HCT116 (cell line): Measurements from ENCODE around the gene FRK. TPM values are rescaled to one million over a fixed set of nuclear protein-coding genes. Genes with fewer than 3 reads are reported as not detected.

Experiments used
- ATAC-seq: fragments of 200-7000 bp; cut with Tn5 transposase; 2 replicates; pipeline ENCODE4 v1.9.1; 2020; ENCODE audit warnings: mild to moderate bottlenecking, moderate library complexity
- BruUV-seq: library from RNA; stranded (reverse); fragments of 400-500 nt; replicated peaks from 2 replicates; lab custom pipeline; 2021; lab: Mats Ljungman, UMichigan
- CTCF ChIA-PET: fragments of 300-600 bp; sonication (Branson Sonifier 250); formaldehyde crosslinking; loops from one replicate; lab custom pipeline; 2021; ENCODE audit warnings: antibody characterized with exemption; lab: Charles Lee
- POLR2A ChIA-PET: fragments of 300-600, 350-600 bp; sonication (Branson Sonifier 250); formaldehyde crosslinking; loops from one replicate; lab custom pipeline; 2021; ENCODE audit warnings: antibody characterized with exemption; lab: Charles Lee
- RAD21 ChIA-PET, 2 experiments: fragments of 300-600 bp; sonication (Branson Sonifier 250); formaldehyde crosslinking; loops; one replicate each; lab custom pipeline; 2023; ENCODE audit warnings: low total read pairs in 2 of 2; ENCODE audit not compliant: uncharacterized antibody in 2 of 2, unreplicated experiment in 2 of 2, low non-redundant PET in 1 of 2; lab: Charles Lee
- DNase-seq: peaks from one replicate; pipeline ENCODE4 v3.0.0-alpha.2; 2010; ENCODE audit warnings: low read depth, low spot score
- H2AFZ ChIP-seq: fragments of 200-600 bp; shearing (Covaris generic), sonication (generic); 2 replicates; pipeline ENCODE4 v1.6.1; 2017; ENCODE audit warnings: low read depth, mixed run types, mixed read lengths, antibody characterized with exemption, low read length; ENCODE audit not compliant: poor library complexity, severe bottlenecking
- H3K27ac ChIP-seq: 2 replicates; pipeline ENCODE4 v1.5.1; 2012; ENCODE audit warnings: low read depth, low read length
- H3K27me3 ChIP-seq: fragments of 200-600 bp; sonication (generic); 2 replicates; pipeline ENCODE4 v1.6.1; 2016; ENCODE audit warnings: mixed run types, low read length, mixed read lengths; ENCODE audit not compliant: insufficient read depth
- H3K36me3 ChIP-seq, 2 experiments: fragments of 200-500 bp in 1 of 2; fragments of 200-600 bp in 1 of 2; sonication (Bioruptor generic) in 1 of 2; sonication (generic) in 1 of 2; 2 replicates each; pipeline versions ENCODE4 v1.5.1 to v1.6.1; 2014 to 2016; ENCODE audit warnings: low read length in 2 of 2, inconsistent platforms in 1 of 2, mixed read lengths in 1 of 2, mixed run types in 1 of 2; ENCODE audit not compliant: insufficient read depth in 2 of 2, control insufficient read depth in 1 of 2
- H3K4me1 ChIP-seq, 2 experiments: fragments of 200-600 bp in 1 of 2; sonication (generic) in 1 of 2; 2 replicates each; pipeline versions ENCODE4 v1.5.1 to v1.6.1; 2012 to 2017; ENCODE audit warnings: low read length in 2 of 2, inconsistent platforms in 1 of 2, mild to moderate bottlenecking in 1 of 2, mixed read lengths in 1 of 2, mixed run types in 1 of 2, moderate library complexity in 1 of 2; ENCODE audit not compliant: insufficient read depth in 2 of 2, control insufficient read depth in 1 of 2
- H3K4me2 ChIP-seq: fragments of 200-600 bp; sonication (generic); 2 replicates; pipeline ENCODE4 v1.6.1; 2017; ENCODE audit warnings: mixed run types, low read length, mixed read lengths
- H3K4me3 ChIP-seq, 2 experiments: fragments of 200-600 bp in 1 of 2; sonication (generic) in 1 of 2; replicated peaks in 1 of 2; 2 replicates each; pipeline ENCODE4 v1.5.1; 2011 to 2016; ENCODE audit warnings: low read length in 2 of 2, control low read depth in 1 of 2, low read depth in 1 of 2, mild to moderate bottlenecking in 1 of 2, mixed read lengths in 1 of 2, mixed run types in 1 of 2
- H3K79me2 ChIP-seq: fragments of 200-600 bp; sonication (generic); 2 replicates; pipeline ENCODE4 v1.6.1; 2017; ENCODE audit warnings: mild to moderate bottlenecking, mixed run types, low read length, moderate library complexity, mixed read lengths; ENCODE audit not compliant: insufficient read depth
- H3K9ac ChIP-seq: fragments of 200-600 bp; sonication (generic); 2 replicates; pipeline ENCODE4 v1.6.1; 2016; ENCODE audit warnings: low read length, mixed read lengths
- H3K9me2 ChIP-seq: fragments of 200-600 bp; sonication (generic), shearing (Covaris generic); 2 replicates; pipeline ENCODE4 v1.6.1; 2017; ENCODE audit warnings: mixed run types, mild to moderate bottlenecking, moderate library complexity; ENCODE audit not compliant: insufficient read depth
- H3K9me3 ChIP-seq, 2 experiments: fragments of 200-500 bp in 1 of 2; fragments of 200-600 bp in 1 of 2; sonication (Bioruptor generic) in 1 of 2; sonication (generic) in 1 of 2; 2 replicates each; pipeline ENCODE4 v1.6.1; 2014 to 2017; ENCODE audit warnings: low read length in 2 of 2, mixed read lengths in 2 of 2, inconsistent platforms in 1 of 2, low read depth in 1 of 2, mild to moderate bottlenecking in 1 of 2, mixed run types in 1 of 2, moderate library complexity in 1 of 2; ENCODE audit not compliant: control insufficient read depth in 1 of 2, insufficient read depth in 1 of 2
- H4K20me1 ChIP-seq: fragments of 200-600 bp; sonication (generic), shearing (Covaris generic); 2 replicates; pipeline ENCODE4 v1.6.1; 2017; ENCODE audit warnings: mixed run types, mild to moderate bottlenecking, moderate library complexity; ENCODE audit not compliant: insufficient read depth
- ATF3 ChIP-seq: IDR thresholded peaks from 2 replicates; pipeline ENCODE4 v1.6.1; 2012
- CBX3 ChIP-seq: IDR thresholded peaks from 2 replicates; pipeline ENCODE4 v1.6.1; 2012; ENCODE audit warnings: low read depth
- CEBPB ChIP-seq: IDR thresholded peaks from 2 replicates; pipeline ENCODE4 v1.6.1; 2012; ENCODE audit warnings: low read depth
- ELF1 ChIP-seq: IDR thresholded peaks from 2 replicates; pipeline ENCODE4 v1.6.1; 2012; ENCODE audit warnings: low read depth, borderline replicate concordance
- EZH2 ChIP-seq: fragments of 200-600 bp; sonication (generic); IDR thresholded peaks from 2 replicates; pipeline ENCODE4 v1.6.1; 2017; ENCODE audit warnings: antibody characterized with exemption, mixed run types
- EZH2phosphoT487 ChIP-seq: fragments of 200-600 bp; IDR thresholded peaks from 2 replicates; pipeline ENCODE4 v1.6.1; 2018; ENCODE audit warnings: antibody characterized with exemption, borderline replicate concordance
- JUND ChIP-seq: IDR thresholded peaks from 2 replicates; pipeline ENCODE4 v1.6.1; 2012
- POLR2A ChIP-seq: IDR thresholded peaks from 2 replicates; pipeline ENCODE4 v1.7.0; 2011; ENCODE audit warnings: borderline replicate concordance; ENCODE audit not compliant: insufficient read depth, insufficient read length; ENCODE audit errors: extremely low read depth
- SIN3A ChIP-seq: IDR thresholded peaks from 2 replicates; pipeline ENCODE4 v1.6.1; 2012; ENCODE audit warnings: low read depth
- SRF ChIP-seq: IDR thresholded peaks from 2 replicates; pipeline ENCODE4 v1.6.1; 2012; ENCODE audit warnings: low read depth
- TCF7L2 ChIP-seq: IDR thresholded peaks from 2 replicates; pipeline ENCODE4 v1.7.0; 2011; ENCODE audit warnings: borderline replicate concordance, inconsistent platforms; ENCODE audit not compliant: insufficient read depth, insufficient read length; ENCODE audit errors: extremely low read depth
- YY1 ChIP-seq: IDR thresholded peaks from 2 replicates; pipeline ENCODE4 v1.6.1; 2011; ENCODE audit warnings: low read length, low read depth, moderate library complexity, mild to moderate bottlenecking; ENCODE audit not compliant: insufficient replicate concordance; ENCODE audit errors: extremely low read depth
- ZBTB33 ChIP-seq: IDR thresholded peaks from 2 replicates; pipeline ENCODE4 v1.6.1; 2011; ENCODE audit warnings: mild to moderate bottlenecking, low read length, moderate library complexity; ENCODE audit not compliant: insufficient replicate concordance; ENCODE audit errors: extremely low read depth
- ZFX ChIP-seq: fragments of 450-650 bp; IDR thresholded peaks from 2 replicates; pipeline ENCODE4 v1.6.1; 2017
- intact Hi-C: fragments of 100-400 bp; cut with micrococcal nuclease; formaldehyde crosslinking; loops from 2 replicates; pipeline ENCODE4 v1.10.0; 2022
- total RNA-seq: library from RNA; stranded (reverse); gene quantifications from one replicate; pipeline ENCODE4 v1.2.1, GENCODE V29; 2021; ENCODE audit not compliant: unreplicated experiment

The FRK gene
- total RNA-seq, 1 experiment from 2014 or later = 3.7 TPM

- POLR2A ChIA-PET = no interaction called here
- no peaks in the 10 kb centered on the region for H3K36me3 ChIP-seq
- no peak overlapping the region for H2AFZ ChIP-seq
- no peak overlapping the region for H3K9ac ChIP-seq
- RAD21 ChIA-PET = no interaction called here
- no peaks in the 10 kb centered on the region for H4K20me1 ChIP-seq
- H3K4me2 ChIP-seq = no peak overlapping the region
- intact Hi-C loops = no loop called here
- no TSS peak for BruUV-seq
- H3K27me3 ChIP-seq = no peaks in the 10 kb centered on the region
- CTCF ChIA-PET = interaction anchor here (1.2 kb wide), 1 partner anchor 43 kb away, joined by 3 read pairs; the partner anchor contains the start of gene FRK
- H3K4me1 ChIP-seq = peaks cover 0 to 11% of the 10 kb centered on the region in 2 experiments; a peak in 2 of 4 replicates
- no peak for TF ChIP-seq EZH2phosphoT487
- no peak for TF ChIP-seq JUND
- TF ChIP-seq TCF7L2 = no peak
- TF ChIP-seq YY1 = no peak
- TF ChIP-seq EZH2 = no peak
- no peak for TF ChIP-seq CBX3
- TF ChIP-seq SIN3A = no peak
- TF ChIP-seq ZFX = no peak
- TF ChIP-seq POLR2A = no peak
- TF ChIP-seq ELF1 = no peak
- no peak for TF ChIP-seq SRF
- no peak for TF ChIP-seq ATF3
- no peak for TF ChIP-seq ZBTB33
- no peak for TF ChIP-seq CEBPB
- H3K9me2 ChIP-seq = no peaks in the 10 kb centered on the region
- ATAC-seq (no peak), DNase-seq (no peak)
- no peak overlapping the region for H3K27ac ChIP-seq
- H3K79me2 ChIP-seq = no peaks in the 10 kb centered on the region
- no peaks in the 10 kb centered on the region for H3K9me3 ChIP-seq
- no peak overlapping the region for H3K4me3 ChIP-seq
Measured at GRCh38 chr6:116017546-116018295, 43.0 kb downstream of the FRK start.
